Measurements from ENCODE around the gene SPATS2L. TPM values are rescaled to one million over a fixed set of nuclear protein-coding genes. Genes with fewer than 3 reads are reported as not detected.

Gene SPATS2L
- total and polyA plus RNA-seq, 2 donors (not counting 1 experiment from before 2014, with no cell fraction given) = 0.27 to 0.44 TPM

GRCh38 chr2:200380091-200380561, 73.6 kb downstream of the SPATS2L start:
- H3K4me1 Mint-ChIP-seq = peaks cover 5% of the 10 kb centered on the region
- ATAC-seq (ENCODE audit: low read depth) = no peak
- CTCF ChIA-PET = no interaction called here

More at GRCh38 chr2:200380091-200380561, 73.6 kb downstream of the SPATS2L start:
- H3K27ac Mint-ChIP-seq = no peak overlapping the region
- no peak overlapping the region for H3K4me2 ChIP-seq (replicated peaks; ENCODE audit: low read depth, low read length, poor library complexity, severe bottlenecking)
- POLR2A ChIA-PET = no interaction called here
- DNase-seq = no peak
- H3K9me3 ChIP-seq (ENCODE audit: control extremely low read depth in 1 of 3, control insufficient read depth in 2 of 3, insufficient read depth in 1 of 3, low read length in 2 of 3) = no peaks in the 10 kb centered on the region
- H3K4me3 Mint-ChIP-seq = no peak overlapping the region
- WGBS (ENCODE audit: insufficient coverage) = 78% methylated on average over 5 of the region's 9 CpGs
- H3K79me2 ChIP-seq (ENCODE audit: control insufficient read depth, insufficient read depth, low read length) = no peaks in the 10 kb centered on the region
- no peaks in the 10 kb centered on the region for H3K36me3 ChIP-seq (replicated peaks in 1 of 2; ENCODE audit: control extremely low read depth in 1 of 2, control insufficient read depth in 1 of 2, extremely low read depth in 1 of 2, insufficient read depth in 2 of 2, low read length in 1 of 2)
- no peaks in the 10 kb centered on the region for H3K27me3 ChIP-seq (replicated peaks in 1 of 4; ENCODE audit: control extremely low read depth in 1 of 4, control insufficient read depth in 3 of 4, insufficient read depth in 4 of 4, low read length in 3 of 4)
- no peak for TF ChIP-seq CTCF (IDR thresholded peaks at IDR 0.05)
- TF ChIP-seq EZH2 (IDR thresholded peaks at IDR 0.05; ENCODE audit: borderline replicate concordance, insufficient read depth, low read depth, low read length, poor library complexity, severe bottlenecking) = no peak
- H3K4me1 ChIP-seq (ENCODE audit: control insufficient read depth in 2 of 2, insufficient read depth in 2 of 2, low read length in 2 of 2) = peaks cover 0 to 4% of the 10 kb centered on the region in 2 donors
- no peaks in the 10 kb centered on the region for H4K20me1 ChIP-seq (ENCODE audit: control insufficient read depth, insufficient read depth, low read length, poor library complexity, severe bottlenecking)
- no peak overlapping the region for H3K9ac ChIP-seq (ENCODE audit: low read length)
- no peak overlapping the region for H2AFZ ChIP-seq (ENCODE audit: insufficient read depth, low read depth, low read length, poor library complexity, severe bottlenecking)
- intact Hi-C loops (cut with micrococcal nuclease) = no loop called here
- no peak overlapping the region for H3K4me3 ChIP-seq (ENCODE audit: control extremely low read depth in 1 of 5, extremely low read depth in 1 of 5, insufficient read depth in 1 of 5, low read depth in 2 of 5, low read length in 4 of 5)
- no peaks in the 10 kb centered on the region for H3K9me3 Mint-ChIP-seq (ENCODE audit: insufficient read depth)
- H3K27me3 Mint-ChIP-seq = no peaks in the 10 kb centered on the region
- no peak overlapping the region for H3K27ac ChIP-seq (ENCODE audit: low read length in 2 of 2)
